HepG2 (cell line): ENCODE data around the gene SNHG17. TPM values are rescaled to one million over a fixed set of nuclear protein-coding genes. Genes with fewer than 3 reads are reported as not detected.
"Not testable (repeated sequence)": the region's sequence is repeated elsewhere in the genome, so short reads cannot be mapped to it uniquely, and the experiment has no call there.

Experiments used
- ATAC-seq: fragments of 200-7000 bp; cut with Tn5 transposase; 3 replicates; pipeline ENCODE4 v1.9.1; 2020; ENCODE audit warnings: mild to moderate bottlenecking, moderate library complexity
- BruUV-seq: library from RNA; stranded (reverse); fragments of 400-500 nt; replicated peaks from 2 replicates; lab custom pipeline; 2021; lab: Mats Ljungman, UMichigan
- CTCF ChIA-PET: fragments of 300-600 bp; formaldehyde crosslinking; extraction: SDS; loops from one replicate; lab custom pipeline; 2021; ENCODE audit warnings: low total read pairs, inconsistent platforms, low intra/inter-chr PET ratio; lab: Yijun Ruan, JAX
- POLR2A ChIA-PET: fragments of 350-600 bp; sonication (Branson Sonifier 250); formaldehyde crosslinking; loops from one replicate; lab custom pipeline; 2020; ENCODE audit warnings: antibody characterized with exemption, inconsistent platforms; lab: Yijun Ruan, JAX
- DNase-seq: peaks from one replicate; pipeline ENCODE4 v3.0.0-alpha.2; 2015; ENCODE audit warnings: low spot score
- FAIRE-seq: peaks from 3 replicates; lab custom pipeline; 2011; peaks lifted over from hg19 to GRCh38; lab: Jason Lieb, UNC
- H2AFZ ChIP-seq: one replicate; pipeline ENCODE4 v1.6.1; 2011; ENCODE audit warnings: low read length, inconsistent platforms
- H3K27ac ChIP-seq: fragments of 300-600 bp; 3 replicates; pipeline ENCODE4 v1.8.0; 2011; ENCODE audit warnings: mixed run types, mild to moderate bottlenecking, mixed read lengths, low read length, inconsistent platforms; ENCODE audit not compliant: insufficient read depth; ENCODE audit errors: extremely low read length
- H3K27me3 ChIP-seq, 2 experiments: fragments of 200-600 bp in 1 of 2; 2 replicates in 1 of 2; 3 replicates in 1 of 2; pipeline versions ENCODE4 v1.6.0 to v1.8.0; 2011; ENCODE audit warnings: low read length in 2 of 2, mild to moderate bottlenecking in 2 of 2, moderate library complexity in 2 of 2, inconsistent platforms in 1 of 2; ENCODE audit not compliant: insufficient read depth in 2 of 2, control insufficient read depth in 1 of 2
- H3K36me3 ChIP-seq, 2 experiments: fragments of 200-600 bp in 1 of 2; replicated peaks in 1 of 2; 2 replicates in 1 of 2; 3 replicates in 1 of 2; pipeline versions ENCODE4 v1.5.1 to v1.8.0; 2011; ENCODE audit warnings: low read length in 2 of 2, inconsistent platforms in 1 of 2; ENCODE audit not compliant: insufficient read depth in 2 of 2, control insufficient read depth in 1 of 2
- H3K4me1 ChIP-seq: 2 replicates; pipeline ENCODE4 v1.5.1; 2012; ENCODE audit warnings: low read length, inconsistent platforms; ENCODE audit not compliant: insufficient read depth
- H3K4me2 ChIP-seq: 2 replicates; pipeline ENCODE4 v1.6.0; 2011; ENCODE audit warnings: low read depth, low read length, inconsistent platforms
- H3K4me3 ChIP-seq, 3 experiments: fragments of 200-600 bp in 1 of 3; sonication (generic), shearing (Covaris generic) in 1 of 3; replicated peaks in 1 of 3; 2 replicates each; pipeline ENCODE4 v1.5.1; 2011 to 2016; ENCODE audit warnings: low read length in 3 of 3, inconsistent platforms in 2 of 3, low read depth in 2 of 3, mild to moderate bottlenecking in 2 of 3, control low read depth in 1 of 3, mixed read lengths in 1 of 3; ENCODE audit not compliant: insufficient read depth in 1 of 3
- H3K79me2 ChIP-seq: one replicate; pipeline ENCODE4 v1.6.1; 2011; ENCODE audit warnings: low read length, inconsistent platforms; ENCODE audit not compliant: insufficient read depth
- H3K9ac ChIP-seq: 2 replicates; pipeline ENCODE4 v1.6.0; 2011; ENCODE audit warnings: mild to moderate bottlenecking, low read depth, low read length, inconsistent platforms; ENCODE audit not compliant: insufficient read depth
- H3K9me3 ChIP-seq: 2 replicates; pipeline ENCODE4 v1.5.1; 2012; ENCODE audit warnings: mild to moderate bottlenecking, low read length
- H4K20me1 ChIP-seq: 2 replicates; pipeline ENCODE4 v1.6.0; 2011; ENCODE audit warnings: inconsistent platforms, mild to moderate bottlenecking, low read length, moderate library complexity; ENCODE audit not compliant: insufficient read depth
- ASH2L ChIP-seq: fragments of 300-600, 200-600 bp; sonication (generic); IDR thresholded peaks from 2 replicates; pipeline ENCODE4 v1.7.0; 2017; ENCODE audit warnings: low read depth, mild to moderate bottlenecking, moderate library complexity, mixed read lengths, low read length; ENCODE audit not compliant: insufficient read length
- ATF7 ChIP-seq, 2 experiments: fragments of 450-650 bp in 1 of 2; sonication (generic) in 1 of 2; formaldehyde crosslinking in 1 of 2; IDR thresholded peaks; 2 replicates each; pipeline versions ENCODE4 v1.4.0 to v1.6.1; 2016 to 2020; ENCODE audit warnings: antibody characterized with exemption in 1 of 2, mild to moderate bottlenecking in 1 of 2, missing genetic modification reagents in 1 of 2
- CREB1 ChIP-seq, 2 experiments: fragments of 450-650 bp in 1 of 2; IDR thresholded peaks; 2 replicates each; pipeline ENCODE4 v1.6.1; 2016 to 2017; ENCODE audit warnings: control low read depth in 1 of 2, mild to moderate bottlenecking in 1 of 2, missing compliant biosample characterization in 1 of 2, missing genetic modification characterization in 1 of 2
- GRHL1 ChIP-seq: sonication (generic); formaldehyde crosslinking; conservative IDR thresholded peaks from 2 replicates; pipeline ENCODE4 v1.8.0; 2022; ENCODE audit warnings: missing genetic modification reagents
- POGK ChIP-seq: sonication (generic); formaldehyde crosslinking; conservative IDR thresholded peaks from 2 replicates; pipeline ENCODE4 v1.8.0; 2022; ENCODE audit warnings: mild to moderate bottlenecking, moderate library complexity, missing genetic modification reagents
- PTBP1 ChIP-seq: fragments of 200-400 bp; formaldehyde crosslinking; IDR thresholded peaks from 2 replicates; pipeline ENCODE4 v1.6.1; 2018; ENCODE audit warnings: low read length, low read depth; ENCODE audit not compliant: poor library complexity, severe bottlenecking
- RBM39 ChIP-seq: fragments of 200-400 bp; formaldehyde crosslinking; IDR thresholded peaks from one replicate; pipeline ENCODE4 v1.6.1; 2018; ENCODE audit warnings: antibody characterized with exemption, mild to moderate bottlenecking, low read depth, low read length; ENCODE audit not compliant: poor library complexity, severe bottlenecking
- ZBTB7A ChIP-seq: sonication (generic); formaldehyde crosslinking; IDR thresholded peaks from 2 replicates; pipeline ENCODE4 v1.8.0; 2022; ENCODE audit warnings: mild to moderate bottlenecking, missing genetic modification reagents
- WGBS: methylation state at CpG from one replicate; pipeline ENCODE4 v1.1.6; 2017; ENCODE audit warnings: low lambda C conversion rate; 5-methylcytosine and 5-hydroxymethylcytosine counted together
- in situ Hi-C: cut with HindIII; loops from 2 replicates; pipeline ENCODE4 v1.10.0; 2017; ENCODE audit warnings: low pct_unique_long_range_greater_than_20kb; ENCODE audit not compliant: extremely low pct_ligation_motif_present
- intact Hi-C: fragments of 100-400 bp; cut with micrococcal nuclease; formaldehyde crosslinking; loops from one replicate; pipeline ENCODE4 v1.10.0; 2022; ENCODE audit not compliant: unreplicated experiment
- polyA plus RNA-seq, 8 experiments: library from polyadenylated mRNA; depleted of rRNA in 3 of 8; stranded (reverse) in 7 of 8; unstranded in 1 of 8; fragments of >200 nt; fragmentation: Illumina TruSeq in 4 of 8; extraction: Trizol in 4 of 8; gene quantifications; 2 replicates each; pipeline versions ENCODE4 v1.2.1 to v1.2.3, GENCODE V29; 2011 to 2016; ENCODE audit warnings: low read depth in 4 of 8, missing spikeins in 1 of 8, mixed read lengths in 1 of 8; ENCODE audit not compliant: insufficient read depth in 1 of 8
- total RNA-seq, 5 experiments: library from RNA; depleted of rRNA; stranded (reverse); fragments of >200 nt; fragmentation: Illumina TruSeq; extraction: Trizol; gene quantifications; 2 replicates each; pipeline ENCODE4 v1.2.3, GENCODE V29; 2016; ENCODE audit warnings: low read depth in 1 of 5

The SNHG17 gene
- total and polyA plus RNA-seq, 2 of the 13 experiments (the other 11 are each of a cell fraction or from before 2014, with no cell fraction given), result 26.2 to 41.2 TPM

GRCh38 chr20:38402816-38403215, 32.3 kb downstream of the SNHG17 start (continued):
- TF ChIP-seq POGK, result no peak
- no peak for TF ChIP-seq GRHL1 (CRISPR knock-in tag)
- TF ChIP-seq RBM39, result no peak

GRCh38 chr20:38402089-38402488, 33.0 kb downstream of the SNHG17 start:
- H3K79me2 ChIP-seq, result no peaks in the 10 kb centered on the region
- no peak overlapping the region for H3K9ac ChIP-seq
- no peak for FAIRE-seq
- 48% methylated on average over 5 of the region's 5 CpGs for WGBS
- no peaks in the 10 kb centered on the region for H3K36me3 ChIP-seq
- no peak overlapping the region for H3K27ac ChIP-seq
- no peak overlapping the region for H3K4me2 ChIP-seq
- intact Hi-C loops, result no loop called here
- H4K20me1 ChIP-seq, result no peaks in the 10 kb centered on the region
- H3K4me1 ChIP-seq, result no peaks in the 10 kb centered on the region
- H3K4me3 ChIP-seq, result no peak overlapping the region
- peak; percentile 32 for ATAC-seq
- BruUV-seq, result no TSS peak
- H2AFZ ChIP-seq, result no peak overlapping the region
- H3K9me3 ChIP-seq, result no peaks in the 10 kb centered on the region
- CTCF ChIA-PET, result no interaction called here
- no peaks in the 10 kb centered on the region for H3K27me3 ChIP-seq
- in situ Hi-C loops, result loop anchor here (25.0 kb wide), 1 partner anchor 340 kb away; no protein-coding TSS in a partner anchor
- TF ChIP-seq CREB1 (IDR thresholded peaks at IDR 0.05) (peak; percentile 62), CREB1 (CRISPR knock-in tag; IDR thresholded peaks at IDR 0.05) (no peak), PTBP1 (no peak), ASH2L (no peak), ZBTB7A (0 out of 2 replicates have a peak, but pooled peaks have one; percentile 27), ATF7 (IDR thresholded peaks at IDR 0.05) (peak; percentile 65), ATF7 (CRISPR knock-in tag; IDR thresholded peaks at IDR 0.05) (no peak)
- POLR2A ChIA-PET, result no interaction called here
- no peak for DNase-seq

DNA sequence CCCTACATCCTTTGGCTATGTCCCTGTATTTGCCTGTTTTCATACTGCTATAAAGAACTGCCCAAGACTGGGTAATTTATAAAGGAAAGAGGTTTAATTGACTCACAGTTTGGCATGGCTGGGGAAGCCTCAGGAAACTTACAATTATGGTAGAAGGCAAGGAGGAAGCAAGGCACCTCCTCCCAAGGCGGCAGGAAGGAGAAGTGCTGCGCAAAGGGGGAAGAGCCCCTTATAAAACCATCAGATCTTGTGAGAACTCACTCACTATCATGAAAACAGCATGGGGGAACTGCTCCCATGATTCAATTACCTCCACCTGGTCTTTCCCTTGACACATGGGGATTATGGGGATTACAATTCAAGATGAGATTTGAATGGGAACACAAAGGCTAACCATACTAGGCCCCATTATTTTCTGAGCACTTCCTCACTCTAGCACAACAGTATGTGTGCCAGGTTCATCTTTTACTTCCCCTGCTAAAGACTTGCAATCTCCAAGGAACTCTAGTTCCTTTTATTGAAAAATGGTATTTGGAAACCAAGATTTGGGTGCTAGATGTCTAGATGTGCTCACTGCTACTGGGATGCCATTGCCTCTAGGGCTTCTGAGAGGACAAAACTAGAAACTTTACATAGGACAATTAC, 39.3 kb downstream of the SNHG17 start:
- H3K27ac ChIP-seq, H3K9me3 ChIP-seq, H3K27me3 ChIP-seq, H3K36me3 ChIP-seq, DNase-seq, BruUV-seq, POLR2A ChIA-PET, ATAC-seq, CTCF ChIA-PET, H4K20me1 ChIP-seq, FAIRE-seq, H3K4me1 ChIP-seq, H3K4me2 ChIP-seq, in situ Hi-C loops, H3K79me2 ChIP-seq, intact Hi-C loops, H3K4me3 ChIP-seq, H2AFZ ChIP-seq, H3K9ac ChIP-seq: not testable (repeated sequence)
- WGBS, result 43% methylated on average over 2 of the region's 2 CpGs
